GM23338 (cell line): ENCODE measurements around the gene MSH3. TPM values are rescaled to one million over a fixed set of nuclear protein-coding genes. Genes with fewer than 3 reads are reported as not detected.

Experiments used
- ATAC-seq: fragments of 200-7000 bp; cut with Tn5 transposase; 3 replicates; pipeline ENCODE4 v1.9.1; 2020
- DNase-seq: peaks from one replicate; pipeline ENCODE4 v3.0.0-alpha.2; 2015; ENCODE audit warnings: low spot score
- H2AFZ ChIP-seq: fragments of 200-600 bp; sonication (generic); 2 replicates; pipeline ENCODE4 v1.8.0; 2016; ENCODE audit warnings: antibody characterized with exemption, mild to moderate bottlenecking, moderate library complexity
- H3F3A ChIP-seq: fragments of 200-600 bp; sonication (generic); replicated peaks from 2 replicates; pipeline ENCODE4 v1.8.0; 2017; ENCODE audit warnings: antibody characterized with exemption, mixed run types, low read depth
- H3K27ac ChIP-seq: fragments of 200-600 bp; sonication (generic); 2 replicates; pipeline ENCODE4 v1.6.1; 2016; ENCODE audit warnings: low read depth
- H3K27me3 ChIP-seq: fragments of 200-600 bp; sonication (generic); 2 replicates; pipeline ENCODE4 v1.8.0; 2016; ENCODE audit warnings: mild to moderate bottlenecking, mixed run types, moderate library complexity; ENCODE audit not compliant: insufficient read depth
- H3K36me3 ChIP-seq: fragments of 200-600 bp; sonication (generic); 2 replicates; pipeline ENCODE4 v1.8.0; 2016; ENCODE audit warnings: mild to moderate bottlenecking; ENCODE audit not compliant: insufficient read depth
- H3K4me1 ChIP-seq: fragments of 200-600 bp; sonication (generic); 2 replicates; pipeline ENCODE4 v1.8.0; 2016; ENCODE audit warnings: mild to moderate bottlenecking, moderate library complexity; ENCODE audit not compliant: insufficient read depth
- H3K4me2 ChIP-seq: fragments of 200-600 bp; sonication (generic); 2 replicates; pipeline ENCODE4 v1.7.1; 2017; ENCODE audit warnings: mixed run types
- H3K4me3 ChIP-seq: fragments of 200-600 bp; sonication (generic); 2 replicates; pipeline ENCODE4 v1.6.1; 2016; ENCODE audit warnings: mixed run types
- H3K79me2 ChIP-seq: fragments of 200-600 bp; sonication (generic); replicated peaks from 2 replicates; pipeline ENCODE4 v1.8.0; 2017; ENCODE audit warnings: mild to moderate bottlenecking; ENCODE audit not compliant: insufficient read depth
- H3K9me2 ChIP-seq: fragments of 200-600 bp; sonication (generic); 2 replicates; pipeline ENCODE4 v1.8.0; 2017; ENCODE audit not compliant: insufficient read depth
- H4K20me1 ChIP-seq: fragments of 200-600 bp; sonication (generic); replicated peaks from 2 replicates; pipeline ENCODE4 v1.8.0; 2017; ENCODE audit warnings: mild to moderate bottlenecking; ENCODE audit not compliant: insufficient read depth
- H3K27ac Mint-ChIP-seq: 2 replicates; pipeline ENCODE4 v1.8.0; 2020; ENCODE audit warnings: inconsistent platforms, mild to moderate bottlenecking, moderate library complexity, mixed read lengths
- H3K27me3 Mint-ChIP-seq: 3 replicates; pipeline ENCODE4 v1.8.0; 2022; ENCODE audit warnings: low read depth, mild to moderate bottlenecking, moderate library complexity, mixed read lengths, inconsistent platforms; ENCODE audit not compliant: insufficient read depth, poor library complexity
- H3K36me3 Mint-ChIP-seq: 3 replicates; pipeline ENCODE4 v1.8.0; 2021; ENCODE audit warnings: low read depth, mild to moderate bottlenecking, inconsistent platforms, moderate library complexity, mixed read lengths
- H3K4me1 Mint-ChIP-seq: 3 replicates; pipeline ENCODE4 v1.8.0; 2020; ENCODE audit warnings: mild to moderate bottlenecking, inconsistent platforms, mixed read lengths
- H3K4me3 Mint-ChIP-seq: 3 replicates; pipeline ENCODE4 v1.8.0; 2021; ENCODE audit warnings: moderate library complexity, mild to moderate bottlenecking, inconsistent platforms, mixed read lengths
- H3K9me3 Mint-ChIP-seq: 3 replicates; pipeline ENCODE4 v1.8.0; 2020; ENCODE audit warnings: moderate library complexity, mild to moderate bottlenecking, inconsistent platforms, mixed read lengths
- CREB1 ChIP-seq: fragments of 250-450 bp; sonication (Bioruptor Pico); IDR thresholded peaks from 2 replicates; pipeline ENCODE4 v1.5.0; 2020; ENCODE audit warnings: low read depth, mild to moderate bottlenecking, moderate library complexity
- CTCF ChIP-seq, 2 experiments: fragments of 200-600 bp in 1 of 2; sonication (generic) in 1 of 2; conservative IDR thresholded peaks; 2 replicates each; pipeline versions ENCODE4 v1.5.1 to v1.6.1; 2016 to 2017; ENCODE audit warnings: antibody characterized with exemption in 2 of 2, low read depth in 2 of 2, mild to moderate bottlenecking in 2 of 2, moderate library complexity in 1 of 2
- ETS1 ChIP-seq: IDR thresholded peaks from 2 replicates; pipeline ENCODE4 v1.6.1; 2016; ENCODE audit warnings: antibody characterized with exemption
- JUNB ChIP-seq: IDR thresholded peaks from one replicate; pipeline ENCODE4 v1.6.1; 2016; ENCODE audit warnings: antibody characterized with exemption; ENCODE audit not compliant: unreplicated experiment
- NANOG ChIP-seq: IDR thresholded peaks from 2 replicates; pipeline ENCODE4 v1.6.1; 2016; ENCODE audit warnings: antibody characterized with exemption, borderline replicate concordance
- REST ChIP-seq: IDR thresholded peaks from one replicate; pipeline ENCODE4 v1.6.1; 2018; ENCODE audit warnings: antibody characterized with exemption; ENCODE audit not compliant: unreplicated experiment
- STAT1 ChIP-seq: IDR thresholded peaks from one replicate; pipeline ENCODE4 v1.6.1; 2016; ENCODE audit warnings: antibody characterized with exemption; ENCODE audit not compliant: unreplicated experiment
- polyA plus RNA-seq: library from polyadenylated mRNA; unstranded; fragments of >200 nt; fragmentation: Nextera tagmentation; extraction: Ambion mirVana; gene quantifications from 2 replicates; pipeline ENCODE4 v1.2.1, GENCODE V29; 2016
- total RNA-seq: library from RNA; depleted of rRNA; stranded (reverse); fragments of >200 nt; shearing (Covaris generic); gene quantifications from 2 replicates; pipeline ENCODE4 v1.2.3, GENCODE V29; 2014

MSH3 gene
- total and polyA plus RNA-seq, 2 experiments from 2014 or later, result 13.3 to 16.6 TPM

GRCh38 chr5:80607343-80607742 is 47.1 kb upstream of the MSH3 start:
- Mint-ChIP-seq H3K4me1 (no peaks in the 10 kb centered on the region), H3K27me3 (peaks cover under 1% of the 10 kb centered on the region), H3K9me3 (no peaks in the 10 kb centered on the region), H3K27ac (no peak overlapping the region), H3K36me3 (no peaks in the 10 kb centered on the region), H3K4me3 (no peak overlapping the region)
- H3K4me3 ChIP-seq, result no peak overlapping the region
- no peak overlapping the region for H3K27ac ChIP-seq
- DNase-seq (no peak), ATAC-seq (no peak)
- H3F3A ChIP-seq, result no peaks in the 10 kb centered on the region
- no peaks in the 10 kb centered on the region for H3K4me1 ChIP-seq
- no peak for TF ChIP-seq JUNB
- no peak for TF ChIP-seq NANOG
- no peak for TF ChIP-seq STAT1
- no peak for TF ChIP-seq ETS1
- H3K79me2 ChIP-seq, result no peaks in the 10 kb centered on the region
- H4K20me1 ChIP-seq, result no peaks in the 10 kb centered on the region
- H2AFZ ChIP-seq, result no peak overlapping the region
- no peaks in the 10 kb centered on the region; the same call in 1 of the 2 replicates for H3K9me2 ChIP-seq
- no peaks in the 10 kb centered on the region for H3K36me3 ChIP-seq
- no peaks in the 10 kb centered on the region for H3K27me3 ChIP-seq
- no peak overlapping the region for H3K4me2 ChIP-seq

- no peak overlapping the region for H3K27ac Mint-ChIP-seq
- H3K4me3 ChIP-seq, result no peak overlapping the region
- H3K27me3 ChIP-seq, result no peaks in the 10 kb centered on the region
- no peaks in the 10 kb centered on the region for H3K4me1 ChIP-seq
- H3K4me1 Mint-ChIP-seq, result no peaks in the 10 kb centered on the region
- no peaks in the 10 kb centered on the region; the same call in 1 of the 2 replicates for H3K9me2 ChIP-seq
- peaks cover 1% of the 10 kb centered on the region for H3K27me3 Mint-ChIP-seq
- H3K36me3 ChIP-seq, result no peaks in the 10 kb centered on the region
- no peak for TF ChIP-seq REST
- H3K9me3 Mint-ChIP-seq, result no peaks in the 10 kb centered on the region
- H3K27ac ChIP-seq, result no peak overlapping the region
- no peak overlapping the region for H3K4me2 ChIP-seq
- no peak for ATAC-seq
- H3K4me3 Mint-ChIP-seq, result no peak overlapping the region
- H3K79me2 ChIP-seq, result no peaks in the 10 kb centered on the region
- H3F3A ChIP-seq, result no peaks in the 10 kb centered on the region
- H3K36me3 Mint-ChIP-seq, result no peaks in the 10 kb centered on the region
- DNase-seq, result no peak
- no peaks in the 10 kb centered on the region for H4K20me1 ChIP-seq
- H2AFZ ChIP-seq, result no peak overlapping the region
Observed at GRCh38 chr5:80607832-80608231, 46.6 kb upstream of the MSH3 start.

GRCh38 chr5:80608731-80609130 is 45.7 kb upstream of the MSH3 start:
- Mint-ChIP-seq H3K4me1 (no peaks in the 10 kb centered on the region), H3K36me3 (no peaks in the 10 kb centered on the region), H3K4me3 (no peak overlapping the region), H3K27me3 (peaks cover 1% of the 10 kb centered on the region), H3K27ac (no peak overlapping the region), H3K9me3 (no peaks in the 10 kb centered on the region)
- H3K9me2 ChIP-seq, result no peaks in the 10 kb centered on the region; the same call in 1 of the 2 replicates
- no peaks in the 10 kb centered on the region for H3K36me3 ChIP-seq
- H3K4me1 ChIP-seq, result no peaks in the 10 kb centered on the region
- H3K4me2 ChIP-seq, result no peak overlapping the region
- DNase-seq (no peak), ATAC-seq (no peak)
- no peak overlapping the region for H3K27ac ChIP-seq
- H3K4me3 ChIP-seq, result no peak overlapping the region
- no peaks in the 10 kb centered on the region for H3K27me3 ChIP-seq
- H3K79me2 ChIP-seq, result no peaks in the 10 kb centered on the region
- H2AFZ ChIP-seq, result no peak overlapping the region
- H4K20me1 ChIP-seq, result no peaks in the 10 kb centered on the region
- H3F3A ChIP-seq, result no peaks in the 10 kb centered on the region
- no peak for TF ChIP-seq CREB1 (CRISPR knock-in tag)
- TF ChIP-seq NANOG, result no peak
- no peak for TF ChIP-seq CTCF (conservative IDR thresholded peaks at IDR 0.05; ENCODE audit: low read depth in 2 of 2)
